WTC11 (cell line): ENCODE results near the gene CPNE4. TPM values are rescaled to one million over a fixed set of nuclear protein-coding genes. Genes with fewer than 3 reads are reported as not detected.

Experiments
- ATAC-seq: fragments of 200-7000 bp; cut with Tn5 transposase; 2 replicates; pipeline ENCODE4 v1.10.0; 2021; ENCODE audit warnings: mild to moderate bottlenecking, moderate library complexity
- Bru-seq: library from RNA; stranded (reverse); fragments of 400-500 nt; gene quantifications from one replicate; lab custom pipeline; 2021; lab: Mats Ljungman, UMichigan
- CTCF ChIA-PET: fragments of 300-600 bp; sonication (Branson Sonifier 250); formaldehyde crosslinking; loops from one replicate; lab custom pipeline; 2021; ENCODE audit warnings: antibody characterized with exemption; lab: Charles Lee
- POLR2A ChIA-PET: fragments of 350-600 bp; sonication (Branson Sonifier 250); formaldehyde crosslinking; loops from one replicate; lab custom pipeline; 2021; ENCODE audit warnings: antibody characterized with exemption; lab: Charles Lee
- DNase-seq: peaks from one replicate; pipeline ENCODE4 v3.0.0; 2021; ENCODE audit warnings: low spot score
- H3K27ac Mint-ChIP-seq: 2 replicates; pipeline ENCODE4 v1.8.0; 2021; ENCODE audit warnings: mixed read lengths
- H3K27me3 Mint-ChIP-seq: 2 replicates; pipeline ENCODE4 v1.8.0; 2021; ENCODE audit warnings: low read depth, mild to moderate bottlenecking, moderate library complexity, mixed read lengths
- H3K36me3 Mint-ChIP-seq: 2 replicates; pipeline ENCODE4 v1.8.0; 2021; ENCODE audit warnings: mixed read lengths
- H3K4me1 Mint-ChIP-seq: 2 replicates; pipeline ENCODE4 v1.8.0; 2022; ENCODE audit warnings: mixed read lengths
- H3K4me3 Mint-ChIP-seq: 2 replicates; pipeline ENCODE4 v1.8.0; 2021; ENCODE audit warnings: mild to moderate bottlenecking, moderate library complexity, mixed read lengths
- H3K9me3 Mint-ChIP-seq: 2 replicates; pipeline ENCODE4 v1.8.0; 2021; ENCODE audit warnings: mixed read lengths
- AFF4 ChIP-seq: sonication (generic); formaldehyde crosslinking; IDR thresholded peaks from 2 replicates; pipeline ENCODE4 v1.8.1; 2023; ENCODE audit warnings: mild to moderate bottlenecking, missing genetic modification reagents, borderline replicate concordance
- ARID4B ChIP-seq: sonication (generic); formaldehyde crosslinking; IDR thresholded peaks from 2 replicates; pipeline ENCODE4 v1.8.0; 2023; ENCODE audit warnings: missing genetic modification reagents, mild to moderate bottlenecking, borderline replicate concordance
- ATF1 ChIP-seq: sonication (generic); formaldehyde crosslinking; IDR thresholded peaks from 2 replicates; pipeline ENCODE4 v1.8.1; 2023; ENCODE audit warnings: mild to moderate bottlenecking, moderate library complexity, missing genetic modification reagents
- ATF6 ChIP-seq: sonication (generic); formaldehyde crosslinking; IDR thresholded peaks from 2 replicates; pipeline ENCODE4 v1.8.1; 2023; ENCODE audit warnings: mild to moderate bottlenecking, missing genetic modification reagents
- ERG ChIP-seq: fragments of 250-450 bp; sonication (Bioruptor Pico); IDR thresholded peaks from 2 replicates; pipeline ENCODE4 v1.8.0; 2021; ENCODE audit warnings: mild to moderate bottlenecking
- FOXK1 ChIP-seq: sonication (generic); formaldehyde crosslinking; IDR thresholded peaks from 2 replicates; pipeline ENCODE4 v1.8.0; 2022; ENCODE audit warnings: mild to moderate bottlenecking, moderate library complexity, missing genetic modification reagents
- FOXP4 ChIP-seq: sonication (generic); formaldehyde crosslinking; IDR thresholded peaks from 2 replicates; pipeline ENCODE4 v1.8.0; 2022; ENCODE audit warnings: mild to moderate bottlenecking, missing genetic modification reagents
- MXD4 ChIP-seq: fragments of 250-450 bp; sonication (Bioruptor Pico); IDR thresholded peaks from 2 replicates; pipeline ENCODE4 v1.8.0; 2021; ENCODE audit warnings: mild to moderate bottlenecking, moderate library complexity, borderline replicate concordance
- MYBL2 ChIP-seq: sonication (generic); formaldehyde crosslinking; IDR thresholded peaks from 2 replicates; pipeline ENCODE4 v1.8.1; 2023; ENCODE audit warnings: mild to moderate bottlenecking, moderate library complexity, missing genetic modification reagents
- NFATC4 ChIP-seq: fragments of 250-450 bp; sonication (Bioruptor Pico); IDR thresholded peaks from 2 replicates; pipeline ENCODE4 v1.9.0; 2021; ENCODE audit warnings: mild to moderate bottlenecking
- NFE2L1 ChIP-seq: sonication (generic); formaldehyde crosslinking; IDR thresholded peaks from 2 replicates; pipeline ENCODE4 v1.8.1; 2023; ENCODE audit warnings: missing genetic modification reagents
- TCF7 ChIP-seq: sonication (generic); formaldehyde crosslinking; IDR thresholded peaks from 2 replicates; pipeline ENCODE4 v1.8.0; 2022; ENCODE audit warnings: mild to moderate bottlenecking, low read depth, missing genetic modification reagents, moderate library complexity
- TEAD1 ChIP-seq: sonication (generic); formaldehyde crosslinking; IDR thresholded peaks from 2 replicates; pipeline ENCODE4 v1.8.0; 2022; ENCODE audit warnings: mild to moderate bottlenecking, missing genetic modification reagents
- ZNF219 ChIP-seq: sonication (generic); formaldehyde crosslinking; IDR thresholded peaks from 2 replicates; pipeline ENCODE4 v1.8.0; 2023; ENCODE audit warnings: missing genetic modification reagents, mild to moderate bottlenecking, borderline replicate concordance
- ZNF317 ChIP-seq: sonication (generic); formaldehyde crosslinking; IDR thresholded peaks from 2 replicates; pipeline ENCODE4 v1.8.1; 2023; ENCODE audit warnings: low read depth, mild to moderate bottlenecking, moderate library complexity, missing genetic modification reagents, borderline replicate concordance
- ZNF671 ChIP-seq: fragments of 250-450 bp; sonication (Bioruptor Pico); IDR thresholded peaks from 2 replicates; pipeline ENCODE4 v1.8.0; 2021; ENCODE audit warnings: mild to moderate bottlenecking
- long read RNA-seq, 3 experiments: library from RNA in 1 of 3; library from capped mRNA in 1 of 3; library from polyadenylated mRNA in 1 of 3; unstranded in 2 of 3; stranded (forward) in 1 of 3; transcript quantifications; one replicate each; pipeline ENCODE4 v2.0.0, GENCODE V29; 2021
- total RNA-seq: library from RNA; stranded (reverse); gene quantifications from 3 replicates; pipeline ENCODE4 v1.2.3, GENCODE V29; 2021
- TF ChIP-seq, protein P1 (sequence below): fragments of 250-450 bp; sonication (Bioruptor Pico); conservative IDR thresholded peaks from 2 replicates; pipeline ENCODE4 v1.9.0; 2021; ENCODE audit warnings: mild to moderate bottlenecking

Gene CPNE4
- total RNA-seq: 1.7 to 2.6 TPM (median 2.4 TPM) in 3 replicates
- percentile 32 among the genes with signal in this experiment for Bru-seq, nascent RNA
- long read RNA-seq, experiment 1, full-length matches to known transcripts: 9 of 13 reads
- long read RNA-seq, experiment 1, partial matches to known transcripts: 1 of 13 reads
- long read RNA-seq, experiment 1, other reads (novel, unspliced or antisense): 3 of 13 reads
- long read RNA-seq, experiment 2, full-length matches to known transcripts: 1 of 3 reads
- long read RNA-seq, experiment 2, partial matches to known transcripts: 0 of 3 reads
- long read RNA-seq, experiment 2, other reads (novel, unspliced or antisense): 2 of 3 reads
- long read RNA-seq, experiment 3, full-length matches to known transcripts: 2 of 6 reads
- long read RNA-seq, experiment 3, partial matches to known transcripts: 0 of 6 reads
- long read RNA-seq, experiment 3, other reads (novel, unspliced or antisense): 4 of 6 reads

DNA sequence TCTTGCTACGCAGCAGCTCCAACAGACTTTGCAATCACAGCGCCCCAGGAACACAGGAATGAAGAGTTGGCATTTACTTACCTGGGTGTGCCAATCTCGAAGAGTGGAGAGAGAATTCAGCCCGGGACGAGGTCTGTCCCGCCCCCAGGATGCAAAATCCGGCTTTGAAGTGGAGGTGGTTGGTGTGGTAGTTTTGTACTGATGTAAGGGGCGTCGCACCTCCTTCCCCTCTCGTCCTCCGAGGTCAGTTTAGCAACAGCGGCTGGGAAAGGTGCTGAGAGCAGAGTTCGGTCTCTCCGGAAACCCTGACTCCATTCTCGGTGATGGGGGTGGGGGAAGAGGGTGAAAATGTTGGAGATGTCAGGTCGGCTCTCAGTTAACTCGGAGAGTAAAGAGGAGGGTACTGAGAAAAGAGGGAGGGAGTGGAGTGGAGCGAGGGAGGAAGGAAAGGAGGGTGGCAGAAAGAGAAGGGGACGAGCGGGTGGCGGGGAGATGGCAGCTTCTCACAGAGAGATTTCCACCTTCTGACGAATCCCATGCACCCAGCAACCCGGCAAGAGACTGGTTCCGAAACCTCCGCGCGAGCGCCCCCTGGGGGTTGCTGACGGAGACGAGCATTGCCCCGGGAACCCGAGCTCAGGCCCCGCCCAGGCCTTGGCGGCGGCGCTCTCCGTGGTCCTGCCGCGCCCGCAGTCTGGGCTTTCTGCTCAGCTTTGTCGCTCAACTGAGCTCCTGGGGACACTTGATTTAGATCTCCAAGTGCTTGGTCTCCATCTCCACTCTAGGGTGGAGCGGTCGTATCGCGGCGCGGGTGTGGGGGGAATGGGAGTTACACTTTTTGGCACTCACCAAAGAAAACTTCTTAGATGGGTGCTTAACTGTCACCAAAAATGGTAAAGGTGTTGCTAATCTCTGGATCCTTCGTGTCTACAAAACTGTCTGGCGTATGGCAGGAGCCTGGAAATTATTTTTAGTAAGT lies at the start of gene CPNE4:
Gene CPNE4 (minus strand): TSS at position 529 of the 979 bp plus-strand sequence.
- Mint-ChIP-seq H3K36me3 (no peaks in the 10 kb centered on the region), H3K4me1 (peaks cover 11% of the 10 kb centered on the region), H3K9me3 (no peaks in the 10 kb centered on the region), H3K27ac (peak within 1 kb of the TSS; percentile 64), H3K27me3 (peaks cover 42% of the 10 kb centered on the region), H3K4me3 (peak within 1 kb of the TSS; percentile 94)
- ChIA-PET CTCF (interaction anchor here (0.6 to 3.4 kb wide), 70 partner anchors 8 to 1009 kb away, joined by 3 to 57 read pairs (median 4); partner anchors contain the start of genes ASTE1 and NEK11), POLR2A (interaction anchor here (0.6 to 0.7 kb wide), 3 partner anchors 210 to 1048 kb away, joined by 3 read pairs; no protein-coding TSS in a partner anchor)
- ATAC-seq (peak; percentile 89), DNase-seq (peak; percentile 97)
- TF ChIP-seq ZNF219 (CRISPR knock-in tag) (no peak; the same call in 1 of the 2 replicates), FOXK1 (CRISPR knock-in tag) (peak; percentile 72), MXD4 (CRISPR knock-in tag) (no peak), FOXP4 (peak; percentile 85), NFATC4 (CRISPR knock-in tag) (no peak), ZNF317 (CRISPR knock-in tag) (peak; percentile 19; the same call in 1 of the 2 replicates), TCF7 (CRISPR knock-in tag) (no peak), ZNF671 (CRISPR knock-in tag) (no peak), ERG (no peak), ATF1 (CRISPR knock-in tag) (no peak), AFF4 (CRISPR knock-in tag) (peak; percentile 87; the same call in 1 of the 2 replicates), TEAD1 (CRISPR knock-in tag) (peak; percentile 62; the same call in 1 of the 2 replicates), ATF6 (CRISPR knock-in tag) (no peak), MYBL2 (CRISPR knock-in tag) (peak; percentile 88; the same call in 1 of the 2 replicates), ARID4B (CRISPR knock-in tag) (peak; percentile 92), NFE2L1 (CRISPR knock-in tag) (0 out of 2 replicates have a peak, but pooled peaks have one; percentile 54)
- TF ChIP-seq, protein P1, sequence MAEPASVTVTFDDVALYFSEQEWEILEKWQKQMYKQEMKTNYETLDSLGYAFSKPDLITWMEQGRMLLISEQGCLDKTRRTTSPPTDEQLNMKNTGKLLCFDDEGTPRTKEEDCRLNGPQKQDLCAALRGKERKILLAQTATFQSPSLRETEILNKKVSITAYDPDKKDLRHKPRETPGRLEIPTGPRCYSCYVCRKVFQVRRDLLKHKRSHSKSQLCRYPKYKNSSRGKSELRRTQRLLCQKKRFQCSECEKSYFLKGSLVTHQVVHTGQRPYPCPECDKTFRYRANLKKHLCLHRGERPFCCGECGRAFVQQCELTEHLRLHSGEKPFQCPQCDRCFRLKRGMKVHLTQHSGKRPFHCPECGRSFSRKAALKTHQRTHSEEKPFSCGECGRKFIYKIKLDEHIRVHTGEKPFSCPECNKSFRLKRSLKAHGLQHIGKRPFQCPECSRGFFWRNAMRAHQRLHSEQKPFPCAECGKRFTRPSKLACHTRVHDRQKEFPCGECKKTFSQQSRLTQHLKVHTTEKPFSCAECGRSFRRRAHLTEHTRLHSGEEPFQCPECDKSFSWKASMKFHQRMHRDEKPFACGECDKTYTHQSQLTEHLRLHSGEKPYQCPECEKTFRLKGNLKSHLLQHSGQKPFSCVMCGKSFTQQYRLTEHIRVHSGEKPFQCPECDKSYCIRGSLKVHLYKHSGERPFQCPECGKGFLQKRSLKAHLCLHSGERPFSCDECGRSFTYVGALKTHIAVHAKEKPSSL (CRISPR knock-in tag): no peak
